GM19372 (cell line): ENCODE results near the gene PROZ.
"Not testable (repeated sequence)": the region's sequence is repeated elsewhere in the genome, so short reads cannot be mapped to it uniquely, and the experiment has no call there.

Source experiments
- ATAC-seq: cut with Tn5 transposase; IDR thresholded peaks from one replicate; pipeline ENCODE4 v1.9.1; 2021; ENCODE audit warnings: mild to moderate bottlenecking, low read depth, moderate library complexity; ENCODE audit not compliant: unreplicated experiment

Gene PROZ

GRCh38 chr13:113153810-113154748 lies 4.4 kb upstream of the PROZ start:
- peak; percentile 76 for ATAC-seq

- ATAC-seq, result no peak
Observed at GRCh38 chr13:113155201-113155600, 3.2 kb upstream of the PROZ start.

- no peak for ATAC-seq
Observed at GRCh38 chr13:113155982-113156655, 2.3 kb upstream of the PROZ start.

DNA sequence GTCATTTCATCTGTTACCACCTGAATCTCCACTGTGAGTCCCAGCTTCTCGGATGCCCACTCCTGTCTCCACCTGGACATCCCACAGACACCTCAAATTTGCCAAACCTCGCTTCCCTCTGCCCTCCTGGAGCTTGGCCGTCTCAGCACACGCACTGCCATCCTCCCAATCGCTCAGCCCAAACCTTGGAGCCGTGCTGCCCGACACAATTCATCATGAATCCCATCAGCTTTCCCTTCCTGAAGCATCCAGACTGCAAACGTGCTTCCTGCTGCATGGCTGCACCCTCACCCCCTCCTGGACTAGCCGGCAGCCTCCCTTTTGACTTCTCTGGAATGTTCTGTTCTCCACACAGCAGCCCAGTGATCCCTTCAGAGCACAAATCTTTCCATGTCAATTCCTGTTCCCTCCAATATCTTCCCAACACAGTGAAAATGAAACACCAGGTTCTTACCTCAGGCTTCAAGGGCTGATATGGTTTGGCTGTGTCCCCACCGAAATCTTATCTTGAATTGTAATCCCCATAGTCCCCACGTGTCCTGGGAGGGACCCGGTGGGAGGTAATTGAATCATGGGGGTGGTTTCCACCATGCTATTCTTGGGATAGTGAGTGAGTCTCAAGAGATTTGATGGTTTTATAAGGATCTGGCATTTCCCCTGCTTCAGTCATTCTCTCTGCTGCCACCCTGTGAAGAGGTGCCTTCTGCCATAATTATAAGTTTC lies 1.1 kb upstream of the PROZ start:
- no peak for ATAC-seq

GRCh38 chr13:113158946-113159345 lies 498 bp downstream of the PROZ start:
- no peak for ATAC-seq

- no peak for ATAC-seq
Observed at GRCh38 chr13:113159701-113160100, 1.3 kb downstream of the PROZ start.

GRCh38 chr13:113160983-113161382 lies 2.5 kb downstream of the PROZ start:
- no peak for ATAC-seq

GRCh38 chr13:113161433-113161832 lies 3.0 kb downstream of the PROZ start:
- no peak for ATAC-seq

DNA sequence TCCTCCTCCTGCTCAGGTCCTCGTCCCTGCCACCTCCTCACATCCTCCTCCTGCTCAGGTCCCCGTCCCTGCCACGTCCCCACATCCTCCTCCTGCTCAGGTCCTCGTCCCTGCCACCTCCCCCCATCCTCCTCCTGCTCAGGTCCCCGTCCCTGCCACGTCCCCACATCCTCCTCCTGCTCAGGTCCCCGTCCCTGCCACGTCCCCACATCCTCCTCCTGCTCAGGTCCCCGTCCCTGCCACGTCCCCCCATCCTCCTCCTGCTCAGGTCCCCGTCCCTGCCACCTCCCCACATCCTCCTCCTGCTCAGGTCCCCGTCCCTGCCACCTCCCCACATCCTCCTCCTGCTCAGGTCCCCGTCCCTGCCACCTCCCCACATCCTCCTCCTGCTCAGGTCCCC lies 3.5 kb downstream of the PROZ start:
- not testable (repeated sequence) for ATAC-seq

DNA sequence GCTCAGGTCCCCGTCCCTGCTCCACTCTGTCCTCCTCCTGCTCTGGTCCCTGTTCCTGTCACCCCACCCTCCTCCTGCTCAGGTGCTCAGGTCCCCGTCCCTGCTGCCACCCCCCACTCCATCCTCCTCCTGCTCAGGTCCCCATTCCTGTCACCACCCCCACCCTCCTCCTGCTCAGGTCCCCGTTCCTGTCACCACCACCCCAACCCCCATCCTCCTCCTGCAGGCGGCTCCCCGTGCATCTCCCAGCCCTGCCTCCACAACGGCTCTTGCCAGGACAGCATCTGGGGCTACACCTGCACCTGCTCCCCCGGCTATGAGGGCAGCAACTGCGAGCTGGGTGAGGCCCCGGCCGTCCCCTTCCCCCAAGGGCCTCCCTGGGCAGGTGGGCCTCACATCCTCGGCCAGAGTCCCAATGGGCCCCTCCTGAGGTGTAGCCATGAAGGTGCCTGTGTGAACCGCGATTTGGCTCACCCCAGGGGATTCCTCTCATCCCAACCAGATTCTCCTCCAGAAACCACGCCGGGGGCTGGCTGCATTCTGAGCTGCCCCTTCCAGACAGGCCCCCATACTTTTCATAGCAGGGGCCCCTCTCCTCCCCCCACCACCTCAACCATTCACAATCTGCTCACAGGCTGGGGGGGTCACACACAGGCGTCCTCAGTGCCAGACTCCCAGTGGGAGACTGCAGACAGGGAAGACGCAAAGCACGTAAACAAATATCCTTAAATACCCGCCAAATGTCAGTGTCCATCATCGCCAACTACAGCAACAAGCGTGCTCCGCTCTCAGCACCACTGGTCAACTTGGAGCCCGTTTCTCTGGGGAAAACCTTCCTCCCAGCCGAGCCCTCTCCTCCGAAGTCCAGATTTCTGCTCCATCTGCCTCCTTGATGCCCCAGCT lies 4.6 kb downstream of the PROZ start:
- ATAC-seq, result no peak

GRCh38 chr13:113164492-113164891 lies 6.0 kb downstream of the PROZ start:
- no peak for ATAC-seq

- ATAC-seq, result no peak
Observed at GRCh38 chr13:113166266-113166665, 7.8 kb downstream of the PROZ start.

DNA sequence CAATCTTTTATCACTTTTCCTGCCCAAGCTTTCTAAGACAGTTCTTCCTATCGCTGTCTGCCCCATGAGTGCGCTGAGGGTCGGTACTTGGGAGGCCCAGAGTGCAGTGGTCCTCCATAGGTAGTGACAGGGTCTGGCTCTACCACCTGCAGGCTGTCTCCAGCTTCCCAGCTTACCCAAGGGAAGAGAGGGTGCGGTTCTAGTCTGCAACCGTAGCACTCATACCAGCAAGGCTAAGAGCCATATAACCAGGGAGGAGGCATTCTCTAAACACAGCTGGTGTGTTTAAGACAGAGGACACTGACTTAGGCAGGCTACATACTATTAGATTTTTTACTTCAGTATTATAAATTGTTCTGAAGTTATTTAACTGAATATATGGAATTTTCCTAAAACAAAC lies 8.2 kb downstream of the PROZ start:
- no peak for ATAC-seq

- ATAC-seq, result no peak
Observed at GRCh38 chr13:113167155-113167554, 8.7 kb downstream of the PROZ start.

DNA sequence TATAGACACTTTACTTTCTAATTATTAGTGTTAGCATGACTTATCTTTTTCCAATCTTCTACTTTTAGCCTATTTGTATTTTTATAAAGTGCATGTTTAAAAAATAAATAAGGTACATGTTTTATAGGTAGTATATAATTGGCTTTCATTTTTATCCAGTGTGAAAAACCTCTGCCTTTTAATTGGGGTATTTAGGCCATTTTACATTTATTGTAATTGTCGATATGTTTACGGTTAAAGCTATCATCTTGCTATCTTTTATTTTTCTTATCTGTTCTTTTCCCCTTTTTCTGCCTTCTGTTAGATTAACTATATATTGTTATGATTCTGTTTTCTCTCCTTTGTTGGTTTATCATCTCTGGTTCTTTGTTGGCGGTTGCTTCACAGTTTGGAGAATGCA lies 9.1 kb downstream of the PROZ start:
- ATAC-seq, result no peak

GRCh38 chr13:113168211-113168610 lies 9.8 kb downstream of the PROZ start:
- ATAC-seq, result no peak

GRCh38 chr13:113169277-113170272 lies 11.1 kb downstream of the PROZ start:
- no peak for ATAC-seq

GRCh38 chr13:113170511-113170910 lies 12.1 kb downstream of the PROZ start:
- no peak for ATAC-seq
